GM18861 (cell line): ENCODE measurements around the gene PARP12.

Experiments
- ATAC-seq: cut with Tn5 transposase; IDR thresholded peaks from one replicate; pipeline ENCODE4 v1.9.1; 2021; ENCODE audit not compliant: unreplicated experiment

The PARP12 gene

GRCh38 chr7:139993169-139993568 lies 69.6 kb downstream of the PARP12 start:
- ATAC-seq: no peak

DNA sequence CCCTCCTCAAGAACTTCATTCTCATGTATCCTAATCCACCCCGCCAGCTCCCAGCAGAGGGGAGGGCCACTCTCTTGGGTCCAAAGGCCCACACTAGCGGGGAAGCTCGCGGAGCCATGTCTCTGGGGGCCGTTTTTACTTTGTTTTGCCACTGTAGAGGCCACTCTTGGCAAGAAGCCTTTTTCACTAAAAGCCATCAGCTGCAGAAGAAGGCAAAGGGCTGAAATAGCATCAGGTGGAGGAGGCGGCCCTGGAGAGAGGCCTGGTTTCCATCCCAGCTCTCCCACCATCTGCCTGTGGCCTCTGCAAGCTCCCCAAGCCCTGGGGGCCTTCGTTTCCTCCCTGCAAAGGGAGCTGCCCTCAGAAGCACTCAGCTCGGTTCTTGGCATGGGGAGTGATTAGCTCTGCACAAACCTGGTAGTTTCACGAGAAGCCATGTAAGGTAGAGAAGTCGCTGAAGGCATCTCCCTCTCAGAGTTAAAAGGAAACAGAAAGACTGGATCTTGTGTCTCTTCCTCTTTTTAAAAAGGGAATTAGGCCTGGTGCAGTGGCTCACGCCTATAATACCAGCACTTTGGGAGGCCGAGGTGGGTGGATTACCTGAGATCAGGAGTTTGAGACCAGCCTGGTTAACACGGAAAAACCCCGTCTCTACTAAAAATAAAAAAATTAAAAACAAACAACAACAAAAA lies 70.3 kb downstream of the PARP12 start:
- no peak for ATAC-seq

- ATAC-seq: no peak
These were observed 70.8 kb downstream of the PARP12 start for GRCh38 chr7:139991911-139992310.

- ATAC-seq: no peak
These were observed 71.5 kb downstream of the PARP12 start for GRCh38 chr7:139991269-139991666.

DNA sequence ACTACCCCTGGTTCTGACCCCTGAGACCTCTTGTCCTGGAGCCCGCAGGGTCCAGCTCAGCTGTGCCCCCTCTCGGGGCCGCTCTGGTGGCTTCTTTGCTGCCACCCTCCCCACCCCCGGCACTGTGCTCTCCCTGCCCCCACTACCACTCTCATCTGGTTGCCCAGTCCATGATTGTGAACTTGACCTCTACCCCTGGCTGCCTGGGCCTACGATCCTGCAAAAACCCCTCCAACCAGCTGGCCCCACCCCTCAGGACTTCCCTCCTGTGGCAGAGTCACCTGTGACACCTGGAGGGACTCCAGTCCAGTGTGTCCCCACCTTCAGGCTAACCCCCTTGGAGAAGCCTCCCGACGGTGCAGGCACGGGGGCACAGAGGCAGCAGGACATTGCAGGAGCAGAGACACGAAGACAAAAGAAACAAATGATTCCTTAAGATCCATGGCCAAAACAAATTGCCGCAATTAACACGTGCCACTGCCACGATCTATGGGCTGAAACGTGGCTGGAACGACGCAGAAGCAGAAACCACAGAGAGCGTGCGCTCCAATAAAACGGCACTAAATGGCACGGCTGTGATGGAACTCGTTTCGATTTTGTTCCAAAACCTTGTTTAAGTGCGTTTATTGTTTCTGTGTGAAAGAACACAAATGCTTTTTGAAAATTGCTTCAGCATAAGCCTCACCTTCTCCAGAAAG lies 72.0 kb downstream of the PARP12 start:
- ATAC-seq: no peak

GRCh38 chr7:139990142-139990535 lies 72.6 kb downstream of the PARP12 start:
- no peak for ATAC-seq

- ATAC-seq: no peak
These were observed 73.2 kb downstream of the PARP12 start for GRCh38 chr7:139989366-139990141.

DNA sequence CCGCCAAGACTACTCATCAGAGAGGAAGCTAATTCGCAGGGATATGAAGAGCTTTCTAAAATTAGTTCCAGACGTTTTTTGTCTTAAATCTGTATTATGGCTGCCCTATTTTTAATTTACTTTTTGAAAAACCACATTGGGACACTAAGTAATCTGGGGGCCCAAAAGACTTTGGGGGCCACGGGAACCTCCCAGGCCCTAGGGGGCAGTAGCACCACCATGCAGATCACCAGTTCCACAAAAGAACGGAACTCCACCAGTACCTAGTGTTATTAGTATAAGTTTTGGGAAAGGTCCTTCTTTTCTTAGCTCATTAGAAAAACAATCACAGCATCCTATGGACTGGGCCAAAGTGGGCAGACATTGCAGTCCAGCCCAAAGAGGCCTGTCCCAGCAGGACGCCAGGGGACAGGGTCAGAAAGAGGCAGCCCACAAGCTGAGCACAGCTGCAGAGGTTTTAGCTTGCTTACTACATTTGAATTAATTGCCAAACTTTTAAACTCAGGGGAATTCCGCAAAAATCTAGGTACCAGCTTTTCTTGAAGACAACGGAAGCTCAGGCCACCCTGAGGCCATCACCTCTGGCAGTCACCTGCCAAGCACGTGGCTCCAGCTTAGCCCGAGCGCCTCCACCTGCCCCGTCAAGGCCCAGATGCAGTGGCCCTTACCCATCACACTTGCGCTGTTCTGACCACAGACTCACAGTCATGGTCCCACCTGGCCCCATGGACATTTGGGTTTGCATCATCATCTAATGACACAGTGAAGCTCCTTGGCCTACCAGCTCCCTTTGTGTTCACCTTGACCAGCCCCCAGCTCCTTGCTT lies 74.8 kb downstream of the PARP12 start:
- ATAC-seq: no peak

GRCh38 chr7:139985811-139986210 lies 76.9 kb downstream of the PARP12 start:
- no peak for ATAC-seq

- no peak for ATAC-seq
These were observed 77.9 kb downstream of the PARP12 start for GRCh38 chr7:139984642-139985539.

DNA sequence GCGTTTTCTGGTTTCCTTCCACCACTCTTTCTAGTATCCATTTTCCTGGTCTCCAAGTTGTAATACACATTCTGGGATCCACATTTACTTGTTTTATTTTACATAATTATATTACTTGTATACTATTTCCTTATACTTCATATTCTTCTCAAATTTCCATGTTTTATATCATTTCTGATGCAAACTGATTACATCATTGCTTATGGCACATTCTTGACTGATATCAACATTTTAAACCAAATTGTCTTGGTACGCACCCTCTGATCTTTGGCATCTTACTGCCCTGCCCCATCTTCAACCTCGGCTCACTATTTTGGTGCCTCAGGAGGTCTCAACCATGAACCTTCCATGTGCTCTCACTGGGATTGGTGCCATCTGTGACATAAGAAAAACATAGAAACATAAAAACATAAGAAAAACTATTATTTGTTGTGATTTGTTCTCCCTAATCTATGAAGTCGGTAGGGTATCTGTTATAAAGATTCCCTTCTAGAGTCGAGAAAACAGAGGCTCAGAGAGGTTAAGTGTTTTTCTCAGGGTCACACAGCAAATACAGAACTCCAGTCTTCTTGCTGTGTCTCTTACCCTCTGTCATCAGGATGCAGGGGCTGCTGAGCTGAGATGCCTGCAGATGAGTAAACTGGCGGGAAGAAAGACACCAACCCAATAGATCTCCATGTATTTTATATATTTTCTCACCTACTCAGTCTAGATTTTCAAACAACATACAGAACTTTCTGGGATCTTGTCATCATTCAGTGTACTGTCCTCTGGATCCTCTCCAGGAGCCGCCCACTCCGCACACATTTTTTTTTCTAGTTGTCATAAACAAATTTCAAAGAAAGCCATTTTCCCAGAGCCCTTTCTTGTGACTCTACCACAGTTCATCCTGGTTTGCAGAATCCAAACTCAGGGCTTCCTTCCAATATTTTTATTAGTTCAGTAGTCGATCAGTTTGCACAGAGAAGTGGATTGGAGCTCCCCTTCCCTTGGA lies 79.5 kb downstream of the PARP12 start:
- ATAC-seq: no peak

- ATAC-seq: no peak
These were observed 81.2 kb downstream of the PARP12 start for GRCh38 chr7:139981511-139981895.

GRCh38 chr7:139976838-139977656 lies 85.7 kb downstream of the PARP12 start:
- ATAC-seq: no peak

- ATAC-seq: no peak
These were observed 86.5 kb downstream of the PARP12 start for GRCh38 chr7:139976055-139976837.

GRCh38 chr7:139974179-139974811 lies 88.5 kb downstream of the PARP12 start:
- no peak for ATAC-seq
